ENCODE measurements around the gene C6orf136.

The C6orf136 gene

DNA sequence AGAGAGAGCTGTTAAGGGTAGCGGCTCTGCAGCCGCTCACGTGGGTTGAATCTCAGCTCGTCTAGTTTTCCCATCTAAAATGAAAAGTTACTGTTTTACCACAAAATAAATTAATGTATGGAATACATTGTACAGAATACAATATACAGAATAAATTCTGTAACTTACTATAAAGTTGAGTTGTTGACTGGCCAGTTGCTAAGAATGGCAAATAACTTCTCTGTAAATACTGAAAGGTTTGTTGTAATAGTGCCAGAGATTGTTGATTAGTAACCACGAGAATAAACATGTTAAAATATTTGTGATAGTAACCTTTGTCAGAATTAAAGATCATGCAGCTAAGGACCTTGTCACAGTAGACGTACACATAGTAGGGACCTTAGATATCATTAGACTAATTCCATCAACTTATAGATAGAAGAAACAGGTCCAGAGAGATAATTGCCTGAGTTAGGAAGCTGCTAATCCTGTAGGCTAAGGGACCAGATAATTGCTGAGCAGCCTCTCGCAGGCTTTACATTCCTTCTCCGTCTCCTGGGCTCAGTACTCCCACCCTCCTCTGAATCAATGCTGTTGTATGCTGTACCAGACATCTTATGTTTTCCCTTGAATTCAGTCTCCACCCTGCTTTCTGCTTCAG lies 44.4 kb downstream of the C6orf136 start:
- peak overlapping the region; percentile 77 for H3K4me3 ChIP-seq (ENCODE audit: low read depth, low read length)
- TF ChIP-seq CTCF (IDR thresholded peaks at IDR 0.05; ENCODE audit: low read depth, low read length): no peak
- DNase-seq (ENCODE audit: low read depth, low spot score): no peak
- in situ Hi-C loops (cut with HindIII; ENCODE audit: low sequenced_read_pairs): no loop called here

GRCh38 chr6:30696432-30696831 lies 49.5 kb downstream of the C6orf136 start:
- in situ Hi-C loops (cut with HindIII; ENCODE audit: low sequenced_read_pairs): no loop called here
- H3K4me3 ChIP-seq (ENCODE audit: low read depth, low read length): no peak overlapping the region
- no peak for TF ChIP-seq CTCF (IDR thresholded peaks at IDR 0.05; ENCODE audit: low read depth, low read length)
- DNase-seq (ENCODE audit: low read depth, low spot score): no peak

- no peak for TF ChIP-seq CTCF (IDR thresholded peaks at IDR 0.05; ENCODE audit: low read depth, low read length)
- in situ Hi-C loops (cut with HindIII; ENCODE audit: low sequenced_read_pairs): no loop called here
- no peak for DNase-seq (ENCODE audit: low read depth, low spot score)
- no peak overlapping the region for H3K4me3 ChIP-seq (ENCODE audit: low read depth, low read length)
These were observed 53.4 kb downstream of the C6orf136 start for GRCh38 chr6:30700340-30700739.

Data from astrocyte of the spinal cord (primary cell).